ENCODE measurements around the gene TMEM38A. TPM values are rescaled to one million over a fixed set of nuclear protein-coding genes. Genes with fewer than 3 reads are reported as not detected.
"Not testable (repeated sequence)": the region's sequence is repeated elsewhere in the genome, so short reads cannot be mapped to it uniquely, and the experiment has no call there.

The TMEM38A gene
- total RNA-seq, 1 experiment from 2014 or later: 12.9 TPM

GRCh38 chr19:16671652-16672274 lies 10.8 kb downstream of the TMEM38A start:
- H3K9me3 ChIP-seq (ENCODE audit: low read length): no peaks in the 10 kb centered on the region
- H4K20me1 ChIP-seq (ENCODE audit: insufficient read depth, low read depth, low read length): no peaks in the 10 kb centered on the region
- no peak overlapping the region for H3K9ac ChIP-seq (ENCODE audit: low read length)
- H3K27ac ChIP-seq (ENCODE audit: low read length): no peak overlapping the region
- H3K4me3 ChIP-seq (ENCODE audit: low read length): no peak overlapping the region
- no peak for DNase-seq
- H3K4me1 ChIP-seq (ENCODE audit: low read length): peaks cover 9% of the 10 kb centered on the region
- H3K9me2 ChIP-seq (replicated peaks; ENCODE audit: insufficient read depth, low read length): no peaks in the 10 kb centered on the region
- no peaks in the 10 kb centered on the region for H3K36me3 ChIP-seq (ENCODE audit: insufficient read depth, low read length)
- no peaks in the 10 kb centered on the region for H3K27me3 ChIP-seq (ENCODE audit: low read length)
- peaks cover 12% of the 10 kb centered on the region; the same call in 1 of the 2 replicates for H3K79me2 ChIP-seq (ENCODE audit: low read length)
- no peak overlapping the region for H2AFZ ChIP-seq (ENCODE audit: low read length)
- no peak overlapping the region for H3K4me2 ChIP-seq (ENCODE audit: low read depth, low read length, poor library complexity, severe bottlenecking)

GRCh38 chr19:16673231-16673630 lies 12.3 kb downstream of the TMEM38A start:
- Histone ChIP-seq H3K36me3 (ENCODE audit: insufficient read depth, low read length) (no peaks in the 10 kb centered on the region), H4K20me1 (ENCODE audit: insufficient read depth, low read depth, low read length) (no peaks in the 10 kb centered on the region), H3K27me3 (ENCODE audit: low read length) (no peaks in the 10 kb centered on the region), H3K4me3 (ENCODE audit: low read length) (no peak overlapping the region), H3K79me2 (ENCODE audit: low read length) (peaks cover 7% of the 10 kb centered on the region; the same call in 1 of the 2 replicates), H3K9me3 (ENCODE audit: low read length) (no peaks in the 10 kb centered on the region), H2AFZ (ENCODE audit: low read length) (no peak overlapping the region), H3K4me1 (ENCODE audit: low read length) (peaks cover 9% of the 10 kb centered on the region), H3K9ac (ENCODE audit: low read length) (no peak overlapping the region), H3K4me2 (ENCODE audit: low read depth, low read length, poor library complexity, severe bottlenecking) (no peak overlapping the region), H3K9me2 (replicated peaks; ENCODE audit: insufficient read depth, low read length) (no peaks in the 10 kb centered on the region), H3K27ac (ENCODE audit: low read length) (no peak overlapping the region)
- no peak for DNase-seq

- H3K9me3 ChIP-seq (ENCODE audit: low read length); H3K4me2 ChIP-seq (ENCODE audit: low read depth, low read length, poor library complexity, severe bottlenecking); H3K4me1 ChIP-seq (ENCODE audit: low read length); H3K27me3 ChIP-seq (ENCODE audit: low read length); H3K27ac ChIP-seq (ENCODE audit: low read length); H4K20me1 ChIP-seq (ENCODE audit: insufficient read depth, low read depth, low read length); H2AFZ ChIP-seq (ENCODE audit: low read length); H3K4me3 ChIP-seq (ENCODE audit: low read length); H3K36me3 ChIP-seq (ENCODE audit: insufficient read depth, low read length); H3K9ac ChIP-seq (ENCODE audit: low read length); H3K9me2 ChIP-seq (replicated peaks; ENCODE audit: insufficient read depth, low read length); DNase-seq; H3K79me2 ChIP-seq (ENCODE audit: low read length): not testable (repeated sequence)
These were observed 12.9 kb downstream of the TMEM38A start for GRCh38 chr19:16673839-16674238.

- Histone ChIP-seq H3K27me3 (ENCODE audit: low read length) (no peaks in the 10 kb centered on the region), H3K36me3 (ENCODE audit: insufficient read depth, low read length) (peaks cover 10% of the 10 kb centered on the region), H2AFZ (ENCODE audit: low read length) (no peak overlapping the region), H4K20me1 (ENCODE audit: insufficient read depth, low read depth, low read length) (no peaks in the 10 kb centered on the region), H3K9me3 (ENCODE audit: low read length) (no peaks in the 10 kb centered on the region), H3K9ac (ENCODE audit: low read length) (no peak overlapping the region), H3K9me2 (replicated peaks; ENCODE audit: insufficient read depth, low read length) (no peaks in the 10 kb centered on the region), H3K79me2 (ENCODE audit: low read length) (peaks cover 7% of the 10 kb centered on the region; the same call in 1 of the 2 replicates), H3K4me3 (ENCODE audit: low read length) (no peak overlapping the region), H3K4me1 (ENCODE audit: low read length) (peaks cover 9% of the 10 kb centered on the region), H3K4me2 (ENCODE audit: low read depth, low read length, poor library complexity, severe bottlenecking) (no peak overlapping the region), H3K27ac (ENCODE audit: low read length) (no peak overlapping the region)
- DNase-seq: no peak
These were observed 15.3 kb downstream of the TMEM38A start for GRCh38 chr19:16676101-16676798.

GRCh38 chr19:16677055-16677454 lies 16.1 kb downstream of the TMEM38A start:
- no peak overlapping the region for H2AFZ ChIP-seq (ENCODE audit: low read length)
- no peaks in the 10 kb centered on the region for H4K20me1 ChIP-seq (ENCODE audit: insufficient read depth, low read depth, low read length)
- no peak overlapping the region for H3K4me2 ChIP-seq (ENCODE audit: low read depth, low read length, poor library complexity, severe bottlenecking)

GRCh38 chr19:16678498-16678897 lies 17.6 kb downstream of the TMEM38A start:
- DNase-seq: no peak
- Histone ChIP-seq H3K9me2 (replicated peaks; ENCODE audit: insufficient read depth, low read length) (no peaks in the 10 kb centered on the region), H3K27me3 (ENCODE audit: low read length) (no peaks in the 10 kb centered on the region), H3K79me2 (ENCODE audit: low read length) (peaks cover 4% of the 10 kb centered on the region; the same call in 1 of the 2 replicates), H4K20me1 (ENCODE audit: insufficient read depth, low read depth, low read length) (no peaks in the 10 kb centered on the region), H3K9me3 (ENCODE audit: low read length) (no peaks in the 10 kb centered on the region), H3K4me3 (ENCODE audit: low read length) (no peak overlapping the region), H3K27ac (ENCODE audit: low read length) (no peak overlapping the region), H3K4me1 (ENCODE audit: low read length) (no peaks in the 10 kb centered on the region), H3K9ac (ENCODE audit: low read length) (no peak overlapping the region), H2AFZ (ENCODE audit: low read length) (no peak overlapping the region), H3K36me3 (ENCODE audit: insufficient read depth, low read length) (peaks cover 10% of the 10 kb centered on the region), H3K4me2 (ENCODE audit: low read depth, low read length, poor library complexity, severe bottlenecking) (no peak overlapping the region)

More at GRCh38 chr19:16677055-16677454, 16.1 kb downstream of the TMEM38A start:
- Histone ChIP-seq H3K79me2 (ENCODE audit: low read length) (peaks cover 7% of the 10 kb centered on the region; the same call in 1 of the 2 replicates), H3K4me3 (ENCODE audit: low read length) (no peak overlapping the region), H3K9me2 (replicated peaks; ENCODE audit: insufficient read depth, low read length) (no peaks in the 10 kb centered on the region), H3K4me1 (ENCODE audit: low read length) (peaks cover under 1% of the 10 kb centered on the region), H3K27me3 (ENCODE audit: low read length) (no peaks in the 10 kb centered on the region), H3K36me3 (ENCODE audit: insufficient read depth, low read length) (peaks cover 10% of the 10 kb centered on the region), H3K9me3 (ENCODE audit: low read length) (no peaks in the 10 kb centered on the region), H3K9ac (ENCODE audit: low read length) (no peak overlapping the region), H3K27ac (ENCODE audit: low read length) (no peak overlapping the region)
- DNase-seq: no peak

- Histone ChIP-seq H3K79me2 (ENCODE audit: low read length) (peaks cover under 1% of the 10 kb centered on the region; the same call in 1 of the 2 replicates), H3K36me3 (ENCODE audit: insufficient read depth, low read length) (peaks cover 10% of the 10 kb centered on the region), H4K20me1 (ENCODE audit: insufficient read depth, low read depth, low read length) (no peaks in the 10 kb centered on the region), H3K27ac (ENCODE audit: low read length) (no peak overlapping the region), H3K4me3 (ENCODE audit: low read length) (no peak overlapping the region), H2AFZ (ENCODE audit: low read length) (no peak overlapping the region), H3K9ac (ENCODE audit: low read length) (no peak overlapping the region), H3K4me1 (ENCODE audit: low read length) (no peaks in the 10 kb centered on the region), H3K9me2 (replicated peaks; ENCODE audit: insufficient read depth, low read length) (no peaks in the 10 kb centered on the region), H3K27me3 (ENCODE audit: low read length) (no peaks in the 10 kb centered on the region), H3K4me2 (ENCODE audit: low read depth, low read length, poor library complexity, severe bottlenecking) (no peak overlapping the region), H3K9me3 (ENCODE audit: low read length) (no peaks in the 10 kb centered on the region)
- no peak for DNase-seq
These were observed 18.9 kb downstream of the TMEM38A start for GRCh38 chr19:16679811-16680210.

GRCh38 chr19:16682539-16682938 lies 21.6 kb downstream of the TMEM38A start:
- no peak overlapping the region for H3K27ac ChIP-seq (ENCODE audit: low read length)
- H3K79me2 ChIP-seq (ENCODE audit: low read length): no peaks in the 10 kb centered on the region
- H3K27me3 ChIP-seq (ENCODE audit: low read length): no peaks in the 10 kb centered on the region
- H2AFZ ChIP-seq (ENCODE audit: low read length): no peak overlapping the region
- no peak for DNase-seq
- no peak overlapping the region for H3K9ac ChIP-seq (ENCODE audit: low read length)
- no peak overlapping the region for H3K4me2 ChIP-seq (ENCODE audit: low read depth, low read length, poor library complexity, severe bottlenecking)
- no peaks in the 10 kb centered on the region for H3K9me2 ChIP-seq (replicated peaks; ENCODE audit: insufficient read depth, low read length)
- no peak overlapping the region for H3K4me3 ChIP-seq (ENCODE audit: low read length)
- H3K36me3 ChIP-seq (ENCODE audit: insufficient read depth, low read length): peaks cover 10% of the 10 kb centered on the region
- no peaks in the 10 kb centered on the region for H3K4me1 ChIP-seq (ENCODE audit: low read length)
- no peaks in the 10 kb centered on the region for H3K9me3 ChIP-seq (ENCODE audit: low read length)
- no peaks in the 10 kb centered on the region for H4K20me1 ChIP-seq (ENCODE audit: insufficient read depth, low read depth, low read length)
